Smooth muscle cell (in vitro differentiated cells): ENCODE measurements around the gene UBE2L3. TPM values are rescaled to one million over a fixed set of nuclear protein-coding genes. Genes with fewer than 3 reads are reported as not detected.

Experiments
- DNase-seq: peaks from one replicate; lab custom pipeline; 2025; ENCODE audit not compliant: unreplicated experiment; lab: John Stamatoyannopoulos, UW
- H2AFZ ChIP-seq: fragments of 200-600 bp; sonication (generic); 2 replicates; pipeline ENCODE4 v1.6.0; 2016; ENCODE audit warnings: antibody characterized with exemption, low read depth, mild to moderate bottlenecking
- H3F3A ChIP-seq: fragments of 200-600 bp; sonication (generic); 2 replicates; pipeline ENCODE4 v1.6.0; 2017; ENCODE audit warnings: antibody characterized with exemption, low read depth
- H3K27ac ChIP-seq: fragments of 200-600 bp; sonication (generic); 2 replicates; pipeline ENCODE4 v1.5.1; 2016; ENCODE audit warnings: low read depth, mild to moderate bottlenecking
- H3K27me3 ChIP-seq: fragments of 200-600 bp; sonication (generic); 2 replicates; pipeline ENCODE4 v1.6.1; 2016; ENCODE audit warnings: low read depth, mild to moderate bottlenecking
- H3K36me3 ChIP-seq: fragments of 200-600 bp; sonication (generic); 2 replicates; pipeline ENCODE4 v1.5.1; 2016; ENCODE audit warnings: low read depth
- H3K4me1 ChIP-seq: fragments of 200-600 bp; sonication (generic); 2 replicates; pipeline ENCODE4 v1.5.1; 2016; ENCODE audit warnings: low read depth
- H3K4me2 ChIP-seq: fragments of 200-600 bp; sonication (generic); 2 replicates; pipeline ENCODE4 v1.6.0; 2016; ENCODE audit warnings: mild to moderate bottlenecking
- H3K4me3 ChIP-seq: fragments of 200-600 bp; sonication (generic); 2 replicates; pipeline ENCODE4 v1.5.1; 2016; ENCODE audit warnings: mild to moderate bottlenecking
- H3K79me2 ChIP-seq: fragments of 200-600 bp; sonication (generic); 2 replicates; pipeline ENCODE4 v1.6.0; 2016; ENCODE audit warnings: low read depth, mild to moderate bottlenecking
- H3K9ac ChIP-seq: fragments of 200-600 bp; sonication (generic); 2 replicates; pipeline ENCODE4 v1.6.0; 2016; ENCODE audit warnings: low read depth
- H3K9me3 ChIP-seq: fragments of 200-600 bp; sonication (generic); replicated peaks from 2 replicates; pipeline ENCODE4 v1.5.1; 2016; ENCODE audit warnings: low read depth
- H4K20me1 ChIP-seq: fragments of 200-600 bp; sonication (generic); 2 replicates; pipeline ENCODE4 v1.6.0; 2016; ENCODE audit warnings: low read depth
- CTCF ChIP-seq: fragments of 200-600 bp; sonication (generic); IDR thresholded peaks from 2 replicates; pipeline ENCODE4 v1.5.1; 2017; ENCODE audit warnings: borderline replicate concordance, mild to moderate bottlenecking, antibody characterized with exemption; ENCODE audit not compliant: insufficient read depth, poor library complexity, severe bottlenecking
- WGBS: methylation state at CpG from one replicate; pipeline ENCODE4 v1.1.7; 2016; ENCODE audit warnings: low lambda C conversion rate; 5-methylcytosine and 5-hydroxymethylcytosine counted together
- polyA plus RNA-seq: library from polyadenylated mRNA; unstranded; fragments of >200 nt; fragmentation: Nextera tagmentation; extraction: Ambion mirVana; gene quantifications from 2 replicates; pipeline ENCODE4 v1.2.1, GENCODE V29; 2016
- total RNA-seq: library from RNA; depleted of rRNA; stranded (reverse); fragments of >200 nt; gene quantifications from 2 replicates; pipeline ENCODE4 v1.2.3, GENCODE V29; 2014

Gene UBE2L3
- total and polyA plus RNA-seq, 2 experiments from 2014 or later: 65.4 to 89.3 TPM

- Histone ChIP-seq H3K79me2 (peaks cover 2% of the 10 kb centered on the region), H3K4me3 (peak within 1 kb of the TSS; percentile 80), H3K9me3 (no peaks in the 10 kb centered on the region), H3K4me1 (no peaks in the 10 kb centered on the region), H3K4me2 (peak within 1 kb of the TSS; percentile 93), H4K20me1 (peaks cover 46% of the 10 kb centered on the region), H3K36me3 (no peaks in the 10 kb centered on the region), H2AFZ (peak within 1 kb of the TSS; percentile 1), H3K27ac (peak within 1 kb of the TSS; percentile 7), H3F3A (no peaks in the 10 kb centered on the region), H3K9ac (peak within 1 kb of the TSS; percentile 71), H3K27me3 (no peaks in the 10 kb centered on the region)
- peak; percentile 38 for TF ChIP-seq CTCF
- DNase-seq: peak; percentile 56
- WGBS: 1% methylated on average over 85 of the region's 93 CpGs
Observed at GRCh38 chr22:21629255-21630149, 62.0 kb downstream of the UBE2L3 start, which contains the start of gene YDJC. TSS of gene YDJC (minus strand) at chr22:21630022. CDS start at chr22:21630014, 8 bp downstream.

- H3K9ac ChIP-seq: no peak overlapping the region
- H3K4me1 ChIP-seq: no peaks in the 10 kb centered on the region
- no peak for DNase-seq
Observed at GRCh38 chr22:21631025-21631424, 63.5 kb downstream of the UBE2L3 start.

GRCh38 chr22:21632237-21632895 is 64.9 kb downstream of the UBE2L3 start, which contains the start of gene CCDC116:
TSS of gene CCDC116 (plus strand) at chr22:21632760. CDS start at chr22:21633182, 422 bp downstream.
- TF ChIP-seq CTCF: no peak
- DNase-seq: no peak
- 92% methylated on average over 27 of the region's 27 CpGs for WGBS
- Histone ChIP-seq H3F3A (no peaks in the 10 kb centered on the region), H3K27ac (no peak within 1 kb of the TSS), H3K9me3 (no peaks in the 10 kb centered on the region), H3K36me3 (no peaks in the 10 kb centered on the region), H2AFZ (no peak within 1 kb of the TSS), H3K4me2 (no peak within 1 kb of the TSS), H3K27me3 (no peaks in the 10 kb centered on the region), H3K4me3 (no peak within 1 kb of the TSS), H3K4me1 (no peaks in the 10 kb centered on the region), H4K20me1 (peaks cover 19% of the 10 kb centered on the region), H3K79me2 (peaks cover 2% of the 10 kb centered on the region), H3K9ac (no peak within 1 kb of the TSS)

More at GRCh38 chr22:21631025-21631424, 63.5 kb downstream of the UBE2L3 start:
- Histone ChIP-seq H3F3A (no peaks in the 10 kb centered on the region), H3K4me2 (no peak overlapping the region), H2AFZ (no peak overlapping the region), H3K27ac (no peak overlapping the region), H3K27me3 (no peaks in the 10 kb centered on the region), H3K4me3 (no peak overlapping the region), H3K36me3 (no peaks in the 10 kb centered on the region), H4K20me1 (peaks cover 31% of the 10 kb centered on the region), H3K79me2 (peaks cover 2% of the 10 kb centered on the region), H3K9me3 (no peaks in the 10 kb centered on the region)
- TF ChIP-seq CTCF: no peak
- 94% methylated on average over 4 of the region's 4 CpGs for WGBS
